ENCODE results near the gene RNASE13. TPM values are rescaled to one million over a fixed set of nuclear protein-coding genes. Genes with fewer than 3 reads are reported as not detected.

The RNASE13 gene
- total and polyA plus RNA-seq, 9 donors: 0.14 to 0.16 TPM; not detected in 7

GRCh38 chr14:21022686-21023085 lies 11.9 kb downstream of the RNASE13 start:
- Histone ChIP-seq H3K27me3 (ENCODE audit: control insufficient read depth, insufficient read depth, low read length) (peaks cover 2% of the 10 kb centered on the region), H3K4me3 (ENCODE audit: low read length) (no peak overlapping the region), H3K27ac (ENCODE audit: low read length) (no peak overlapping the region), H3K36me3 (ENCODE audit: control insufficient read depth, insufficient read depth, low read length) (peaks cover 50% of the 10 kb centered on the region), H3K9me3 (replicated peaks; ENCODE audit: control insufficient read depth, low read depth, low read length) (no peaks in the 10 kb centered on the region), H3K4me1 (ENCODE audit: control insufficient read depth, insufficient read depth, low read length) (peaks cover 38% of the 10 kb centered on the region)
- DNase-seq: no peak
- WGBS (ENCODE audit: insufficient coverage): 95% methylated on average over 2 of the region's 5 CpGs

GRCh38 chr14:21020977-21021545 lies 13.5 kb downstream of the RNASE13 start:
- Histone ChIP-seq H3K36me3 (ENCODE audit: control insufficient read depth, insufficient read depth, low read length) (peaks cover 66% of the 10 kb centered on the region), H3K27ac (ENCODE audit: low read length) (no peak overlapping the region), H3K4me3 (ENCODE audit: low read length) (no peak overlapping the region)

GRCh38 chr14:21019366-21019765 lies 15.2 kb downstream of the RNASE13 start:
- no peaks in the 10 kb centered on the region for H3K27me3 ChIP-seq (ENCODE audit: control insufficient read depth, insufficient read depth, low read length)
- WGBS (ENCODE audit: insufficient coverage): no CpG with 5 or more reads among the region's 1 CpG
- no peak overlapping the region for H3K4me3 ChIP-seq (ENCODE audit: low read length)
- no peaks in the 10 kb centered on the region for H3K9me3 ChIP-seq (replicated peaks; ENCODE audit: control insufficient read depth, low read depth, low read length)
- H3K4me1 ChIP-seq (ENCODE audit: control insufficient read depth, insufficient read depth, low read length): peaks cover 26% of the 10 kb centered on the region
- DNase-seq: no peak
- peaks cover 67% of the 10 kb centered on the region for H3K36me3 ChIP-seq (ENCODE audit: control insufficient read depth, insufficient read depth, low read length)
- H3K27ac ChIP-seq (ENCODE audit: low read length): no peak overlapping the region

More at GRCh38 chr14:21020977-21021545, 13.5 kb downstream of the RNASE13 start:
- Histone ChIP-seq H3K9me3 (replicated peaks; ENCODE audit: control insufficient read depth, low read depth, low read length) (no peaks in the 10 kb centered on the region), H3K27me3 (ENCODE audit: control insufficient read depth, insufficient read depth, low read length) (peaks cover 2% of the 10 kb centered on the region), H3K4me1 (ENCODE audit: control insufficient read depth, insufficient read depth, low read length) (peaks cover 27% of the 10 kb centered on the region)
- 88% methylated on average over 1 of the region's 5 CpGs for WGBS (ENCODE audit: insufficient coverage)
- DNase-seq: no peak

- no peaks in the 10 kb centered on the region for H3K9me3 ChIP-seq (replicated peaks; ENCODE audit: control insufficient read depth, low read depth, low read length)
- WGBS (ENCODE audit: insufficient coverage): no CpG with 5 or more reads among the region's 3 CpGs
- H3K27me3 ChIP-seq (ENCODE audit: control insufficient read depth, insufficient read depth, low read length): no peaks in the 10 kb centered on the region
- no peak overlapping the region for H3K4me3 ChIP-seq (ENCODE audit: low read length)
- peaks cover 20% of the 10 kb centered on the region for H3K4me1 ChIP-seq (ENCODE audit: control insufficient read depth, insufficient read depth, low read length)
- DNase-seq: no peak
- H3K27ac ChIP-seq (ENCODE audit: low read length): no peak overlapping the region
- peaks cover 67% of the 10 kb centered on the region for H3K36me3 ChIP-seq (ENCODE audit: control insufficient read depth, insufficient read depth, low read length)
Measured at GRCh38 chr14:21018781-21019180, 15.8 kb downstream of the RNASE13 start.

- H3K9me3 ChIP-seq (replicated peaks; ENCODE audit: control insufficient read depth, low read depth, low read length): no peaks in the 10 kb centered on the region
- H3K4me1 ChIP-seq (ENCODE audit: control insufficient read depth, insufficient read depth, low read length): peaks cover 15% of the 10 kb centered on the region
- no peak overlapping the region for H3K27ac ChIP-seq (ENCODE audit: low read length)
- H3K36me3 ChIP-seq (ENCODE audit: control insufficient read depth, insufficient read depth, low read length): peaks cover 67% of the 10 kb centered on the region
- WGBS (ENCODE audit: insufficient coverage): 64% methylated on average over 4 of the region's 7 CpGs
- no peak overlapping the region for H3K4me3 ChIP-seq (ENCODE audit: low read length)
- no peak for DNase-seq
- no peaks in the 10 kb centered on the region for H3K27me3 ChIP-seq (ENCODE audit: control insufficient read depth, insufficient read depth, low read length)
Measured at GRCh38 chr14:21018286-21018685, 16.3 kb downstream of the RNASE13 start.

- 74% methylated on average over 21 of the region's 28 CpGs for WGBS (ENCODE audit: insufficient coverage)
- no peaks in the 10 kb centered on the region for H3K9me3 ChIP-seq (replicated peaks; ENCODE audit: control insufficient read depth, low read depth, low read length)
- no peak overlapping the region for H3K4me3 ChIP-seq (ENCODE audit: low read length)
- H3K4me1 ChIP-seq (ENCODE audit: control insufficient read depth, insufficient read depth, low read length): peaks cover 9% of the 10 kb centered on the region
- no peaks in the 10 kb centered on the region for H3K27me3 ChIP-seq (ENCODE audit: control insufficient read depth, insufficient read depth, low read length)
- no peak for DNase-seq
- no peak overlapping the region for H3K27ac ChIP-seq (ENCODE audit: low read length)
- peaks cover 62% of the 10 kb centered on the region for H3K36me3 ChIP-seq (ENCODE audit: control insufficient read depth, insufficient read depth, low read length)
Measured at GRCh38 chr14:21017528-21018245, 16.9 kb downstream of the RNASE13 start.

GRCh38 chr14:21016413-21017190 lies 18.0 kb downstream of the RNASE13 start:
- Histone ChIP-seq H3K4me1 (ENCODE audit: control insufficient read depth, insufficient read depth, low read length) (peaks cover 8% of the 10 kb centered on the region), H3K9me3 (replicated peaks; ENCODE audit: control insufficient read depth, low read depth, low read length) (no peaks in the 10 kb centered on the region), H3K36me3 (ENCODE audit: control insufficient read depth, insufficient read depth, low read length) (peaks cover 54% of the 10 kb centered on the region), H3K27me3 (ENCODE audit: control insufficient read depth, insufficient read depth, low read length) (no peaks in the 10 kb centered on the region), H3K4me3 (ENCODE audit: low read length) (no peak overlapping the region), H3K27ac (ENCODE audit: low read length) (no peak overlapping the region)
- 59% methylated on average over 3 of the region's 9 CpGs for WGBS (ENCODE audit: insufficient coverage)
- DNase-seq: no peak

- Histone ChIP-seq H3K9me3 (replicated peaks; ENCODE audit: control insufficient read depth, low read depth, low read length) (no peaks in the 10 kb centered on the region), H3K4me3 (ENCODE audit: low read length) (no peak overlapping the region), H3K27ac (ENCODE audit: low read length) (no peak overlapping the region), H3K36me3 (ENCODE audit: control insufficient read depth, insufficient read depth, low read length) (peaks cover 41% of the 10 kb centered on the region), H3K4me1 (ENCODE audit: control insufficient read depth, insufficient read depth, low read length) (peaks cover 8% of the 10 kb centered on the region), H3K27me3 (ENCODE audit: control insufficient read depth, insufficient read depth, low read length) (no peaks in the 10 kb centered on the region)
- no peak for DNase-seq
- 42% methylated on average over 5 of the region's 6 CpGs for WGBS (ENCODE audit: insufficient coverage)
Measured at GRCh38 chr14:21015312-21015711, 19.3 kb downstream of the RNASE13 start.

GRCh38 chr14:21014761-21015190 lies 19.8 kb downstream of the RNASE13 start:
- no peaks in the 10 kb centered on the region for H3K27me3 ChIP-seq (ENCODE audit: control insufficient read depth, insufficient read depth, low read length)
- DNase-seq: peak; percentile 93
- no peak overlapping the region for H3K27ac ChIP-seq (ENCODE audit: low read length)
- no peaks in the 10 kb centered on the region for H3K9me3 ChIP-seq (replicated peaks; ENCODE audit: control insufficient read depth, low read depth, low read length)
- peaks cover 8% of the 10 kb centered on the region for H3K4me1 ChIP-seq (ENCODE audit: control insufficient read depth, insufficient read depth, low read length)
- peaks cover 38% of the 10 kb centered on the region for H3K36me3 ChIP-seq (ENCODE audit: control insufficient read depth, insufficient read depth, low read length)
- 0% methylated on average over 1 of the region's 4 CpGs for WGBS (ENCODE audit: insufficient coverage)
- H3K4me3 ChIP-seq (ENCODE audit: low read length): no peak overlapping the region

- Histone ChIP-seq H3K27me3 (ENCODE audit: control insufficient read depth, insufficient read depth, low read length) (no peaks in the 10 kb centered on the region), H3K4me1 (ENCODE audit: control insufficient read depth, insufficient read depth, low read length) (peaks cover 8% of the 10 kb centered on the region), H3K9me3 (replicated peaks; ENCODE audit: control insufficient read depth, low read depth, low read length) (no peaks in the 10 kb centered on the region), H3K4me3 (ENCODE audit: low read length) (no peak overlapping the region), H3K27ac (ENCODE audit: low read length) (no peak overlapping the region), H3K36me3 (ENCODE audit: control insufficient read depth, insufficient read depth, low read length) (peaks cover 1% of the 10 kb centered on the region)
- WGBS (ENCODE audit: insufficient coverage): no CpG with 5 or more reads among the region's 1 CpG
- no peak for DNase-seq
Measured at GRCh38 chr14:21011136-21011535, 23.5 kb downstream of the RNASE13 start.

All from muscle of leg (tissue), 11 donors.